NB4 (cell line): ENCODE data around the gene LRIG2.

ENCODE experiments used
- MAX ChIP-seq: IDR thresholded peaks from 2 replicates; pipeline ENCODE4 v1.6.1; 2011; ENCODE audit warnings: low read depth, low read length
- MYC ChIP-seq: IDR thresholded peaks from 2 replicates; pipeline ENCODE4 v1.6.1; 2011; ENCODE audit warnings: low read depth, low read length
- POLR2A ChIP-seq: IDR thresholded peaks from 2 replicates; pipeline ENCODE4 v1.6.1; 2011; ENCODE audit warnings: mild to moderate bottlenecking; ENCODE audit not compliant: insufficient read length; ENCODE audit errors: extremely low read depth
- TF ChIP-seq, protein P1 (sequence below): IDR thresholded peaks from one replicate; pipeline ENCODE4 v1.5.1; 2012; ENCODE audit warnings: low read depth, low read length

DNA sequence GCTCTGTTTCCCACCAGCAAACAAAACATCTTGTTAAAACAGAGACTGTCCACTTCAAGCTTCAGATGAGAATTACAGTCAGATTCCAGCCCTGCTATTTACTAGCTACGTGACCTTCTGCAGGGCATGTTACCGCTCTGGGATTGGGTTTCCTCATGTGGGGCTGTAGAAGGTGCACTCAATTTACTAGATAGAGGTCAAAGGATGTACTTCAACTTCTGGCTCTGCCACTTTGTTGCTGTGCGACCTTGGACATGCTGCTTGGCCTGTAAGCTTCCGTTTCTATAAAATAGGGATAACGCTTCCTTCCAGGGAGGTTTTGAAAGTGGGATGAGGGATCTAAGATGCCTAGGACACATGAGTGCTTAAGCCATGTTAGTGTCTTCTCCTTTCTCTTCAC lies 46.0 kb upstream of the LRIG2 start:
- TF ChIP-seq, protein P1, sequence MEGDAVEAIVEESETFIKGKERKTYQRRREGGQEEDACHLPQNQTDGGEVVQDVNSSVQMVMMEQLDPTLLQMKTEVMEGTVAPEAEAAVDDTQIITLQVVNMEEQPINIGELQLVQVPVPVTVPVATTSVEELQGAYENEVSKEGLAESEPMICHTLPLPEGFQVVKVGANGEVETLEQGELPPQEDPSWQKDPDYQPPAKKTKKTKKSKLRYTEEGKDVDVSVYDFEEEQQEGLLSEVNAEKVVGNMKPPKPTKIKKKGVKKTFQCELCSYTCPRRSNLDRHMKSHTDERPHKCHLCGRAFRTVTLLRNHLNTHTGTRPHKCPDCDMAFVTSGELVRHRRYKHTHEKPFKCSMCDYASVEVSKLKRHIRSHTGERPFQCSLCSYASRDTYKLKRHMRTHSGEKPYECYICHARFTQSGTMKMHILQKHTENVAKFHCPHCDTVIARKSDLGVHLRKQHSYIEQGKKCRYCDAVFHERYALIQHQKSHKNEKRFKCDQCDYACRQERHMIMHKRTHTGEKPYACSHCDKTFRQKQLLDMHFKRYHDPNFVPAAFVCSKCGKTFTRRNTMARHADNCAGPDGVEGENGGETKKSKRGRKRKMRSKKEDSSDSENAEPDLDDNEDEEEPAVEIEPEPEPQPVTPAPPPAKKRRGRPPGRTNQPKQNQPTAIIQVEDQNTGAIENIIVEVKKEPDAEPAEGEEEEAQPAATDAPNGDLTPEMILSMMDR = no peak
- TF ChIP-seq MYC (no peak), POLR2A (no peak), MAX (no peak)
